ENCODE results near the gene SAP30BP.

SAP30BP gene

GRCh38 chr17:75689441-75689873 lies 22.3 kb downstream of the SAP30BP start:
- CTCF ChIA-PET: interaction anchor here (0.6 to 6.6 kb wide), 4 partner anchors 18 to 59 kb away, joined by 3 to 48 read pairs (median 6); partner anchors contain the start of gene SMIM5
- no peaks in the 10 kb centered on the region for H3K9me3 ChIP-seq (ENCODE audit: control insufficient read depth, insufficient read depth, low read depth, low read length)
- no peaks in the 10 kb centered on the region; the same call in 1 of the 2 replicates for H3K4me1 ChIP-seq (ENCODE audit: control insufficient read depth, insufficient read depth, low read length)
- TF ChIP-seq TSHZ1 (tag by site-specific recombination; IDR thresholded peaks at IDR 0.05; ENCODE audit: borderline replicate concordance): no peak
- TF ChIP-seq KLF9 (tag by site-specific recombination; IDR thresholded peaks at IDR 0.05; ENCODE audit: low read depth): no peak
- no peak for TF ChIP-seq CTCF (tag by site-specific recombination; IDR thresholded peaks at IDR 0.05)
- TF ChIP-seq ZNF626 (tag by site-specific recombination; IDR thresholded peaks at IDR 0.05): no peak
- TF ChIP-seq ZNF248 (tag by site-specific recombination; IDR thresholded peaks at IDR 0.05): no peak
- TF ChIP-seq ZNF280D (tag by site-specific recombination; IDR thresholded peaks at IDR 0.05): no peak
- TF ChIP-seq ZBTB8A (tag by site-specific recombination; IDR thresholded peaks at IDR 0.05): no peak
- no peak for TF ChIP-seq ZNF596 (tag by site-specific recombination; IDR thresholded peaks at IDR 0.05)
- TF ChIP-seq ZNF76 (tag by site-specific recombination; IDR thresholded peaks at IDR 0.05; ENCODE audit: borderline replicate concordance, low read depth): no peak
- no peak for TF ChIP-seq ZNF280C (tag by site-specific recombination; IDR thresholded peaks at IDR 0.05)
- TF ChIP-seq ZNF707 (tag by site-specific recombination; IDR thresholded peaks at IDR 0.05): no peak
- TF ChIP-seq REPIN1 (tag by site-specific recombination; IDR thresholded peaks at IDR 0.05; ENCODE audit: low read depth): no peak
- H3K36me3 ChIP-seq (ENCODE audit: control insufficient read depth in 2 of 2, insufficient read depth in 1 of 2, low read length in 2 of 2): peaks cover 19 to 77% of the 10 kb centered on the region in 2 experiments; a peak in 2 of 3 replicates
- no peak overlapping the region for H3K27ac ChIP-seq (ENCODE audit: extremely low read depth, low read depth, low read length)
- no peak overlapping the region for H3K4me3 ChIP-seq (ENCODE audit: low read depth, low read length)
- POLR2A ChIA-PET: no interaction called here

GRCh38 chr17:75691371-75691791 lies 24.2 kb downstream of the SAP30BP start:
- Histone ChIP-seq H3K4me1 (ENCODE audit: control insufficient read depth, insufficient read depth, low read length) (no peaks in the 10 kb centered on the region; the same call in 1 of the 2 replicates), H3K27ac (ENCODE audit: extremely low read depth, low read depth, low read length) (peak overlapping the region; percentile 22; the same call in 1 of the 2 replicates), H3K4me3 (ENCODE audit: low read depth, low read length) (no peak overlapping the region), H3K9me3 (ENCODE audit: control insufficient read depth, insufficient read depth, low read depth, low read length) (no peaks in the 10 kb centered on the region), H3K36me3 (ENCODE audit: control insufficient read depth in 2 of 2, insufficient read depth in 1 of 2, low read length in 2 of 2) (peaks cover 23 to 85% of the 10 kb centered on the region in 2 experiments; a peak in 2 of 3 replicates)
- POLR2A ChIA-PET: no interaction called here
- CTCF ChIA-PET: interaction anchor here (0.6 to 6.6 kb wide), 4 partner anchors 18 to 58 kb away, joined by 3 to 48 read pairs (median 4); partner anchors contain the start of gene SMIM5
- TF ChIP-seq ZNF10 (tag by site-specific recombination; IDR thresholded peaks at IDR 0.05) (no peak), ZSCAN30 (tag by site-specific recombination; IDR thresholded peaks at IDR 0.05) (no peak), ZNF280C (tag by site-specific recombination; IDR thresholded peaks at IDR 0.05) (no peak), REST (tag by site-specific recombination; IDR thresholded peaks at IDR 0.05) (no peak), ZNF514 (tag by site-specific recombination; IDR thresholded peaks at IDR 0.05) (no peak), GFI1B (tag by site-specific recombination; IDR thresholded peaks at IDR 0.05) (no peak)

Data from HEK293 (cell line).